IMR-90 (cell line): Measurements from ENCODE around the gene DIO1. TPM values are rescaled to one million over a fixed set of nuclear protein-coding genes. Genes with fewer than 3 reads are reported as not detected.

Experiments used
- ATAC-seq: fragments of 200-7000 bp; cut with Tn5 transposase; 2 replicates; pipeline ENCODE4 v1.9.1; 2020; ENCODE audit warnings: low read depth, mild to moderate bottlenecking, moderate library complexity
- BruUV-seq: library from RNA; stranded (reverse); fragments of 400-500 nt; replicated peaks from 2 replicates; lab custom pipeline; 2021; lab: Mats Ljungman, UMichigan
- CTCF ChIA-PET: fragments of 300-600 bp; formaldehyde crosslinking; extraction: SDS; loops from one replicate; lab custom pipeline; 2021; ENCODE audit warnings: antibody characterized with exemption; lab: Yijun Ruan, JAX
- POLR2A ChIA-PET: fragments of 300-600 bp; sonication (Branson Sonifier 250); formaldehyde crosslinking; loops from one replicate; lab custom pipeline; 2022; ENCODE audit warnings: antibody characterized with exemption; ENCODE audit not compliant: unreplicated experiment; lab: Charles Lee
- DNase-seq: peaks from one replicate; pipeline ENCODE4 v3.0.0; 2013
- H2AFZ ChIP-seq: replicated peaks from 2 replicates; pipeline ENCODE3; 2013; ENCODE audit warnings: low read length, mild to moderate bottlenecking; ENCODE audit not compliant: poor library complexity
- H2AK5ac ChIP-seq: 2 replicates; pipeline ENCODE4 v1.6.1; 2013; ENCODE audit warnings: low read depth, low read length, inconsistent platforms
- H2AK9ac ChIP-seq: replicated peaks from 2 replicates; pipeline ENCODE3; 2013; ENCODE audit warnings: mild to moderate bottlenecking, low read depth, low read length, moderate library complexity; ENCODE audit not compliant: poor library complexity
- H2BK120ac ChIP-seq: 2 replicates; pipeline ENCODE4 v1.6.1; 2013; ENCODE audit warnings: low read depth, low read length, inconsistent platforms
- H2BK15ac ChIP-seq: 3 replicates; pipeline ENCODE4 v1.6.1; 2013; ENCODE audit warnings: low read depth, low read length, inconsistent platforms
- H2BK20ac ChIP-seq: 2 replicates; pipeline ENCODE4 v1.6.1; 2013; ENCODE audit warnings: low read depth, mild to moderate bottlenecking, inconsistent platforms, low read length, moderate library complexity
- H2BK5ac ChIP-seq: 2 replicates; pipeline ENCODE4 v1.6.1; 2013; ENCODE audit warnings: mild to moderate bottlenecking, low read depth, low read length, inconsistent platforms; ENCODE audit not compliant: poor library complexity, severe bottlenecking
- H3K14ac ChIP-seq: replicated peaks from 2 replicates; pipeline ENCODE4 v1.6.1; 2013; ENCODE audit warnings: low read depth, low read length, inconsistent platforms
- H3K18ac ChIP-seq: 2 replicates; pipeline ENCODE4 v1.6.1; 2013; ENCODE audit warnings: low read depth, low read length, control low read depth
- H3K23ac ChIP-seq: 2 replicates; pipeline ENCODE4 v1.6.1; 2013; ENCODE audit warnings: low read depth, low read length, inconsistent platforms
- H3K27ac ChIP-seq: 2 replicates; pipeline ENCODE4 v1.5.1; 2013; ENCODE audit warnings: mild to moderate bottlenecking, control low read depth, low read length; ENCODE audit not compliant: insufficient read depth
- H3K27me3 ChIP-seq: 2 replicates; pipeline ENCODE4 v1.6.1; 2013; ENCODE audit warnings: low read length; ENCODE audit not compliant: control insufficient read depth, insufficient read depth
- H3K36me3 ChIP-seq: 2 replicates; pipeline ENCODE4 v1.6.1; 2013; ENCODE audit warnings: low read length, mixed read lengths; ENCODE audit not compliant: control insufficient read depth, insufficient read depth
- H3K4ac ChIP-seq: 2 replicates; pipeline ENCODE4 v1.6.1; 2013; ENCODE audit warnings: low read depth, low read length, inconsistent platforms
- H3K4me1 ChIP-seq: 2 replicates; pipeline ENCODE4 v1.6.1; 2013; ENCODE audit warnings: low read length, mixed read lengths; ENCODE audit not compliant: control insufficient read depth, insufficient read depth
- H3K4me2 ChIP-seq: 2 replicates; pipeline ENCODE4 v1.6.1; 2013; ENCODE audit warnings: low read depth, mild to moderate bottlenecking, control low read depth, low read length, moderate library complexity
- H3K4me3 ChIP-seq: 2 replicates; pipeline ENCODE4 v1.5.1; 2013; ENCODE audit warnings: low read depth, mild to moderate bottlenecking, control low read depth, low read length, moderate library complexity; ENCODE audit not compliant: insufficient read depth
- H3K56ac ChIP-seq: 2 replicates; pipeline ENCODE4 v1.6.1; 2013; ENCODE audit warnings: low read length, inconsistent platforms; ENCODE audit not compliant: insufficient read depth; ENCODE audit errors: extremely low read depth
- H3K79me1 ChIP-seq, 2 experiments: 2 replicates each; pipeline ENCODE4 v1.6.1; 2013; ENCODE audit warnings: low read length in 2 of 2, inconsistent platforms in 1 of 2, low read depth in 1 of 2
- H3K9ac ChIP-seq: 2 replicates; pipeline ENCODE4 v1.6.1; 2013; ENCODE audit warnings: low read depth, low read length, control low read depth
- H3K9me1 ChIP-seq: 2 replicates; pipeline ENCODE4 v1.6.1; 2013; ENCODE audit warnings: low read length, inconsistent platforms; ENCODE audit not compliant: insufficient read depth
- H3K9me3 ChIP-seq: 2 replicates; pipeline ENCODE4 v1.6.1; 2013; ENCODE audit warnings: low read length; ENCODE audit not compliant: control insufficient read depth, insufficient read depth
- H4K20me1 ChIP-seq: 2 replicates; pipeline ENCODE4 v1.6.1; 2013; ENCODE audit warnings: low read length, inconsistent platforms; ENCODE audit not compliant: insufficient read depth
- H4K5ac ChIP-seq: 2 replicates; pipeline ENCODE4 v1.6.1; 2013; ENCODE audit warnings: mild to moderate bottlenecking, low read depth, low read length, control low read depth
- H4K8ac ChIP-seq, 2 experiments: 2 replicates each; pipeline ENCODE4 v1.6.1; 2013; ENCODE audit warnings: low read depth in 2 of 2, low read length in 2 of 2, control low read depth in 1 of 2, inconsistent platforms in 1 of 2
- H4K91ac ChIP-seq: 2 replicates; pipeline ENCODE4 v1.6.1; 2013; ENCODE audit warnings: low read depth, low read length, inconsistent platforms; ENCODE audit not compliant: insufficient read depth
- BHLHE40 ChIP-seq: fragments of 150-350 bp; IDR thresholded peaks from 2 replicates; pipeline ENCODE4 v1.6.1; 2016; ENCODE audit warnings: mild to moderate bottlenecking, low read depth, low read length
- CEBPB ChIP-seq: IDR thresholded peaks from 2 replicates; pipeline ENCODE4 v1.6.1; 2012; ENCODE audit warnings: low read depth, low read length, improper control_type of control experiment
- CHD1 ChIP-seq: IDR thresholded peaks from 2 replicates; pipeline ENCODE4 v1.6.1; 2012; ENCODE audit warnings: low read depth, low read length, improper control_type of control experiment
- FOS ChIP-seq: fragments of 150-350 bp; IDR thresholded peaks from 2 replicates; pipeline ENCODE4 v1.6.1; 2016; ENCODE audit warnings: low read depth, low read length
- MAFK ChIP-seq: IDR thresholded peaks from 2 replicates; pipeline ENCODE4 v1.6.1; 2012; ENCODE audit warnings: low read depth, low read length, improper control_type of control experiment
- MAZ ChIP-seq: IDR thresholded peaks from 2 replicates; pipeline ENCODE4 v1.6.1; 2012; ENCODE audit warnings: low read depth, mild to moderate bottlenecking, low read length, improper control_type of control experiment, moderate library complexity, borderline replicate concordance
- MXI1 ChIP-seq: IDR thresholded peaks from 2 replicates; pipeline ENCODE4 v1.6.1; 2012; ENCODE audit warnings: low read depth, mild to moderate bottlenecking, low read length, moderate library complexity, borderline replicate concordance
- NFE2L2 ChIP-seq: fragments of 150-350 bp; IDR thresholded peaks from 2 replicates; pipeline ENCODE4 v1.6.1; 2016; ENCODE audit warnings: low read depth, mild to moderate bottlenecking, low read length
- POLR2A ChIP-seq: IDR thresholded peaks from 2 replicates; pipeline ENCODE4 v1.6.1; 2012; ENCODE audit warnings: mild to moderate bottlenecking, low read depth, low read length
- RCOR1 ChIP-seq: IDR thresholded peaks from 2 replicates; pipeline ENCODE4 v1.6.1; 2012; ENCODE audit warnings: mild to moderate bottlenecking, low read length, improper control_type of control experiment; ENCODE audit not compliant: insufficient replicate concordance
- RFX5 ChIP-seq: IDR thresholded peaks from 2 replicates; pipeline ENCODE4 v1.8.0; 2012; ENCODE audit warnings: low read depth, mild to moderate bottlenecking, low read length, moderate library complexity
- SMC3 ChIP-seq: fragments of 150-350 bp; IDR thresholded peaks from 2 replicates; pipeline ENCODE4 v1.6.1; 2016; ENCODE audit warnings: low read depth, mild to moderate bottlenecking, antibody characterized with exemption, low read length, moderate library complexity
- WGBS, 2 experiments: methylation state at CpG; one replicate each; pipeline versions ENCODE4 v1.1.5 to v1.1.7; 2013; ENCODE audit warnings: missing lambda C conversion rate in 2 of 2; ENCODE audit not compliant: insufficient read length in 1 of 2; ENCODE audit errors: extremely low coverage in 2 of 2; 5-methylcytosine and 5-hydroxymethylcytosine counted together
- dilution Hi-C: fragments of 300-500 bp; cut with HindIII; formaldehyde crosslinking; loops from one replicate; pipeline ENCODE4 v1.14.3; 2018; ENCODE audit warnings: low sequenced_read_pairs; ENCODE audit not compliant: unreplicated experiment
- in situ Hi-C: fragments of 300-500 bp; cut with MboI; formaldehyde crosslinking; loops from 3 replicates; pipeline ENCODE4 v1.14.3; 2019; ENCODE audit warnings: low sequenced_read_pairs, inconsistent platforms, mixed read lengths
- intact Hi-C: fragments of 100-400 bp; cut with micrococcal nuclease; formaldehyde crosslinking; loops from 2 replicates; pipeline ENCODE4 v1.10.0; 2022
- polyA plus RNA-seq, 3 experiments: library from polyadenylated mRNA; depleted of rRNA; stranded (reverse); fragments of >200 nt; gene quantifications; 2 replicates each; pipeline ENCODE4 v1.2.3, GENCODE V29; 2012; ENCODE audit warnings: low replicate concordance in 1 of 3
- total RNA-seq: library from RNA; depleted of rRNA; stranded (reverse); fragments of >200 nt; gene quantifications from 2 replicates; pipeline ENCODE4 v1.2.3, GENCODE V29; 2012
- TF ChIP-seq, protein P1 (sequence below): fragments of 150-350 bp; IDR thresholded peaks from 2 replicates; pipeline ENCODE4 v1.6.1; 2017; ENCODE audit warnings: mild to moderate bottlenecking, antibody characterized with exemption, low read length, low read depth
- TF ChIP-seq, protein P2 (sequence below): conservative IDR thresholded peaks from 2 replicates; pipeline ENCODE4 v1.5.1; 2012; ENCODE audit warnings: mild to moderate bottlenecking, low read depth, low read length, improper control_type of control experiment
- TF ChIP-seq, protein P3 (sequence below): fragments of 150-350 bp; IDR thresholded peaks from 2 replicates; pipeline ENCODE4 v1.6.1; 2016; ENCODE audit warnings: low read depth, mild to moderate bottlenecking, low read length, moderate library complexity, borderline replicate concordance

DIO1 gene
- total and polyA plus RNA-seq, 2 of the 4 experiments (the other 2 are of a cell fraction) = not detected

DNA sequence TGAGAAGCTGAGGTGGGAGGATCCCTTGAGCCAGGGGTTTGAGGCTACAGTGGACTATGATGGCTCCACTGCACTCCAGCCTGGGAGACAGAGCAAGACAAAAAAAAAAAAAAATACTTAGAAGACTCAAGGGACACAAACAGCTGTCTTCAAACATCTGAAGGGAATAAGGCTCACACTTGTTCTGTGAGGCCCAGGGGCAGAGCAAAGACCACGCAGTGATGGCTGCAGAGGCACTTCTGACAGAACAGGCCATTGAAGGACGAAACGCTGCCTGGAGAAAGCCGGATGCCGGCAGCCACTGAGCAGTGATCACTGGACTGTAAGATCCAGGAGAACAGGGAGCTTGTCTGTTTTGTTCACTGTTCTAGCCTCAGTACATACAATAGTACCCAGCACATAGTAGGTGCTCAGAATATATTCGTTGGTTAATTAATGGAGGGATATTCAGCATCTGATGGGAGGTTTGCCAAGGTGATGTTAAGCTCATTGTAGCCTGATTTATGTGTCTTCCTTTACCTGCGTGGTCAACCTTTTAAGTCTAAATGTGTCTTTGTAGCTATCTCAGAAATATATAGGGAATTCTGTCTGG lies 43.8 kb upstream of the DIO1 start:
- H3K27me3 ChIP-seq = no peaks in the 10 kb centered on the region
- H3K27ac ChIP-seq = no peak overlapping the region
- no peak overlapping the region for H2BK15ac ChIP-seq
- H2BK5ac ChIP-seq = no peak overlapping the region
- no peak overlapping the region for H3K18ac ChIP-seq
- H3K36me3 ChIP-seq = peaks cover 12% of the 10 kb centered on the region
- intact Hi-C loops (loop anchor here (10.0 kb wide), 1 partner anchor 965 kb away; no protein-coding TSS in a partner anchor), in situ Hi-C loops (loop anchor here (25.0 kb wide), 4 partner anchors 212 to 937 kb away; partner anchors contain the start of genes CYB5RL, MRPL37, TCEANC2 and TMEM59), dilution Hi-C loops (no loop called here)
- no peaks in the 10 kb centered on the region for H4K20me1 ChIP-seq
- peaks cover 3% of the 10 kb centered on the region; the same call in 1 of the 2 replicates for H3K9me3 ChIP-seq
- H4K91ac ChIP-seq = no peak overlapping the region
- H2BK20ac ChIP-seq = no peak overlapping the region
- no peaks in the 10 kb centered on the region; the same call in 1 of the 2 replicates for H3K9me1 ChIP-seq
- H3K4me1 ChIP-seq = no peaks in the 10 kb centered on the region
- H3K23ac ChIP-seq = no peak overlapping the region
- H4K5ac ChIP-seq = no peak overlapping the region
- no peak overlapping the region for H2AK9ac ChIP-seq
- no peaks in the 10 kb centered on the region for H3K79me1 ChIP-seq
- BruUV-seq = no TSS peak
- H3K4me3 ChIP-seq = no peak overlapping the region
- no peak overlapping the region for H3K14ac ChIP-seq
- WGBS, 2 experiments = 79% methylated on average over 2 of the region's 7 CpGs; no CpG with 5 or more reads in 1 of the 2 experiments
- ATAC-seq (no peak), DNase-seq (no peak)
- no peak overlapping the region for H2AFZ ChIP-seq
- no peak overlapping the region for H3K9ac ChIP-seq
- H4K8ac ChIP-seq = no peak overlapping the region
- no peak overlapping the region for H3K4me2 ChIP-seq
- POLR2A ChIA-PET = interaction anchor here (0.7 kb wide), 1 partner anchor 385 kb away, joined by 4 read pairs; no protein-coding TSS in a partner anchor
- H3K56ac ChIP-seq = no peak overlapping the region
- no peak overlapping the region for H3K4ac ChIP-seq
- no peak for TF ChIP-seq MAFK
- TF ChIP-seq MAZ = no peak
- TF ChIP-seq RCOR1 = no peak
- TF ChIP-seq SMC3 = no peak
- TF ChIP-seq NFE2L2 = no peak
- TF ChIP-seq, protein P1, sequence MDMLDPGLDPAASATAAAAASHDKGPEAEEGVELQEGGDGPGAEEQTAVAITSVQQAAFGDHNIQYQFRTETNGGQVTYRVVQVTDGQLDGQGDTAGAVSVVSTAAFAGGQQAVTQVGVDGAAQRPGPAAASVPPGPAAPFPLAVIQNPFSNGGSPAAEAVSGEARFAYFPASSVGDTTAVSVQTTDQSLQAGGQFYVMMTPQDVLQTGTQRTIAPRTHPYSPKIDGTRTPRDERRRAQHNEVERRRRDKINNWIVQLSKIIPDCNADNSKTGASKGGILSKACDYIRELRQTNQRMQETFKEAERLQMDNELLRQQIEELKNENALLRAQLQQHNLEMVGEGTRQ = no peak
- TF ChIP-seq MXI1 = no peak
- TF ChIP-seq, protein P2, sequence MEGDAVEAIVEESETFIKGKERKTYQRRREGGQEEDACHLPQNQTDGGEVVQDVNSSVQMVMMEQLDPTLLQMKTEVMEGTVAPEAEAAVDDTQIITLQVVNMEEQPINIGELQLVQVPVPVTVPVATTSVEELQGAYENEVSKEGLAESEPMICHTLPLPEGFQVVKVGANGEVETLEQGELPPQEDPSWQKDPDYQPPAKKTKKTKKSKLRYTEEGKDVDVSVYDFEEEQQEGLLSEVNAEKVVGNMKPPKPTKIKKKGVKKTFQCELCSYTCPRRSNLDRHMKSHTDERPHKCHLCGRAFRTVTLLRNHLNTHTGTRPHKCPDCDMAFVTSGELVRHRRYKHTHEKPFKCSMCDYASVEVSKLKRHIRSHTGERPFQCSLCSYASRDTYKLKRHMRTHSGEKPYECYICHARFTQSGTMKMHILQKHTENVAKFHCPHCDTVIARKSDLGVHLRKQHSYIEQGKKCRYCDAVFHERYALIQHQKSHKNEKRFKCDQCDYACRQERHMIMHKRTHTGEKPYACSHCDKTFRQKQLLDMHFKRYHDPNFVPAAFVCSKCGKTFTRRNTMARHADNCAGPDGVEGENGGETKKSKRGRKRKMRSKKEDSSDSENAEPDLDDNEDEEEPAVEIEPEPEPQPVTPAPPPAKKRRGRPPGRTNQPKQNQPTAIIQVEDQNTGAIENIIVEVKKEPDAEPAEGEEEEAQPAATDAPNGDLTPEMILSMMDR = no peak
- TF ChIP-seq CHD1 = no peak
- no peak for TF ChIP-seq CEBPB
- no peak for TF ChIP-seq BHLHE40
- TF ChIP-seq POLR2A = no peak
- TF ChIP-seq RFX5 = no peak
- TF ChIP-seq, protein P3, sequence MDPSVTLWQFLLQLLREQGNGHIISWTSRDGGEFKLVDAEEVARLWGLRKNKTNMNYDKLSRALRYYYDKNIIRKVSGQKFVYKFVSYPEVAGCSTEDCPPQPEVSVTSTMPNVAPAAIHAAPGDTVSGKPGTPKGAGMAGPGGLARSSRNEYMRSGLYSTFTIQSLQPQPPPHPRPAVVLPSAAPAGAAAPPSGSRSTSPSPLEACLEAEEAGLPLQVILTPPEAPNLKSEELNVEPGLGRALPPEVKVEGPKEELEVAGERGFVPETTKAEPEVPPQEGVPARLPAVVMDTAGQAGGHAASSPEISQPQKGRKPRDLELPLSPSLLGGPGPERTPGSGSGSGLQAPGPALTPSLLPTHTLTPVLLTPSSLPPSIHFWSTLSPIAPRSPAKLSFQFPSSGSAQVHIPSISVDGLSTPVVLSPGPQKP = no peak
- no peak for TF ChIP-seq FOS
- CTCF ChIA-PET = interaction anchor here (1.2 kb wide), 1 partner anchor 11 kb away, joined by 4 read pairs; no protein-coding TSS in a partner anchor
- H2BK120ac ChIP-seq = no peak overlapping the region
- H2AK5ac ChIP-seq = no peak overlapping the region
